Vagina (tissue), 2 donors: Measurements from ENCODE around the gene NR2F1-AS1.

Experiments
- POLR2A ChIP-seq, 2 donors: fragments of 450-650 bp; IDR thresholded peaks; one replicate each; pipeline ENCODE4 v1.6.1; 2017; ENCODE audit warnings: antibody characterized with exemption in 2 of 2, mild to moderate bottlenecking in 2 of 2, moderate library complexity in 2 of 2
- TF ChIP-seq, protein P1 (sequence below), 3 experiments: fragments of 450-650 bp in 2 of 3; fragments of 200-600 bp in 1 of 3; sonication (generic) in 1 of 3; IDR thresholded peaks; one replicate each; pipeline ENCODE4 v1.5.1; 2017 to 2019; ENCODE audit warnings: antibody characterized with exemption in 3 of 3, mild to moderate bottlenecking in 2 of 3, moderate library complexity in 2 of 3

DNA sequence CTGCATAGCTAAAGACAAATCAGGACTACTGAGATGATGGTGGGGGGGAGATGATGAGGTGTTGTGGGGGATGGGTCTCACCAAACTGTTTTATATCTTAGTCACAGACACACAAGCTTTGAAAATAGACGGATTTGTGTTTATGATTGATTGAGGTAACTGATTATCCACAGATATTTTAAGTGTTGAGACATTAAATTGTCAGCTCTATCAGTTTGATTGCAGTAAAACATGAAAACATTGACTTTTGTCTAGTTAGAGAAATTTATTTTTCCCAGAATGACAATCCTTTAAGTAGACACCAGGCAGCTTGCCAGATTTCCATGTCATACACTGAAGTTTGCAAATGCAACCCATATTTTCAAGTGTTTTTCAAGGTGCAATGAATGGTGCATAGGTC is 149.8 kb downstream of the NR2F1-AS1 start:
- TF ChIP-seq, protein P1, sequence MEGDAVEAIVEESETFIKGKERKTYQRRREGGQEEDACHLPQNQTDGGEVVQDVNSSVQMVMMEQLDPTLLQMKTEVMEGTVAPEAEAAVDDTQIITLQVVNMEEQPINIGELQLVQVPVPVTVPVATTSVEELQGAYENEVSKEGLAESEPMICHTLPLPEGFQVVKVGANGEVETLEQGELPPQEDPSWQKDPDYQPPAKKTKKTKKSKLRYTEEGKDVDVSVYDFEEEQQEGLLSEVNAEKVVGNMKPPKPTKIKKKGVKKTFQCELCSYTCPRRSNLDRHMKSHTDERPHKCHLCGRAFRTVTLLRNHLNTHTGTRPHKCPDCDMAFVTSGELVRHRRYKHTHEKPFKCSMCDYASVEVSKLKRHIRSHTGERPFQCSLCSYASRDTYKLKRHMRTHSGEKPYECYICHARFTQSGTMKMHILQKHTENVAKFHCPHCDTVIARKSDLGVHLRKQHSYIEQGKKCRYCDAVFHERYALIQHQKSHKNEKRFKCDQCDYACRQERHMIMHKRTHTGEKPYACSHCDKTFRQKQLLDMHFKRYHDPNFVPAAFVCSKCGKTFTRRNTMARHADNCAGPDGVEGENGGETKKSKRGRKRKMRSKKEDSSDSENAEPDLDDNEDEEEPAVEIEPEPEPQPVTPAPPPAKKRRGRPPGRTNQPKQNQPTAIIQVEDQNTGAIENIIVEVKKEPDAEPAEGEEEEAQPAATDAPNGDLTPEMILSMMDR (IDR thresholded peaks at IDR 0.05) = no peak
- no peak for TF ChIP-seq POLR2A (IDR thresholded peaks at IDR 0.05)
